Mesothelial cell of epicardium (in vitro differentiated cells): ENCODE results near the gene IRF2. TPM values are rescaled to one million over a fixed set of nuclear protein-coding genes. Genes with fewer than 3 reads are reported as not detected.

Source experiments
- DNase-seq, 2 experiments: peaks; one replicate each; pipeline ENCODE4 v3.0.0; 2021; ENCODE audit warnings: low spot score in 2 of 2; ENCODE audit not compliant: unreplicated experiment in 2 of 2
- H3K27ac Mint-ChIP-seq: 2 replicates; pipeline ENCODE4 v1.8.0; 2021; ENCODE audit warnings: mixed read lengths
- H3K27me3 Mint-ChIP-seq: 2 replicates; pipeline ENCODE4 v1.8.0; 2021; ENCODE audit warnings: low read depth, mixed read lengths
- H3K36me3 Mint-ChIP-seq: 2 replicates; pipeline ENCODE4 v1.8.0; 2021; ENCODE audit warnings: mixed read lengths
- H3K4me1 Mint-ChIP-seq: 2 replicates; pipeline ENCODE4 v1.8.0; 2021; ENCODE audit warnings: mixed read lengths
- H3K4me3 Mint-ChIP-seq: 2 replicates; pipeline ENCODE4 v1.8.0; 2021; ENCODE audit warnings: mild to moderate bottlenecking, moderate library complexity, mixed read lengths
- H3K9me3 Mint-ChIP-seq: 2 replicates; pipeline ENCODE4 v1.8.0; 2021; ENCODE audit warnings: mixed read lengths
- total RNA-seq: library from RNA; stranded (reverse); gene quantifications from 3 replicates; pipeline ENCODE4 v1.2.1, GENCODE V29; 2021
- TF ChIP-seq, protein P1 (sequence below): fragments of 200-600 bp; sonication (generic); IDR thresholded peaks from one replicate; pipeline ENCODE4 v1.5.0; 2021; ENCODE audit warnings: antibody characterized with exemption; ENCODE audit not compliant: unreplicated experiment

Gene IRF2
- total RNA-seq, 1 donor from 2014 or later: 15.8 TPM

DNA sequence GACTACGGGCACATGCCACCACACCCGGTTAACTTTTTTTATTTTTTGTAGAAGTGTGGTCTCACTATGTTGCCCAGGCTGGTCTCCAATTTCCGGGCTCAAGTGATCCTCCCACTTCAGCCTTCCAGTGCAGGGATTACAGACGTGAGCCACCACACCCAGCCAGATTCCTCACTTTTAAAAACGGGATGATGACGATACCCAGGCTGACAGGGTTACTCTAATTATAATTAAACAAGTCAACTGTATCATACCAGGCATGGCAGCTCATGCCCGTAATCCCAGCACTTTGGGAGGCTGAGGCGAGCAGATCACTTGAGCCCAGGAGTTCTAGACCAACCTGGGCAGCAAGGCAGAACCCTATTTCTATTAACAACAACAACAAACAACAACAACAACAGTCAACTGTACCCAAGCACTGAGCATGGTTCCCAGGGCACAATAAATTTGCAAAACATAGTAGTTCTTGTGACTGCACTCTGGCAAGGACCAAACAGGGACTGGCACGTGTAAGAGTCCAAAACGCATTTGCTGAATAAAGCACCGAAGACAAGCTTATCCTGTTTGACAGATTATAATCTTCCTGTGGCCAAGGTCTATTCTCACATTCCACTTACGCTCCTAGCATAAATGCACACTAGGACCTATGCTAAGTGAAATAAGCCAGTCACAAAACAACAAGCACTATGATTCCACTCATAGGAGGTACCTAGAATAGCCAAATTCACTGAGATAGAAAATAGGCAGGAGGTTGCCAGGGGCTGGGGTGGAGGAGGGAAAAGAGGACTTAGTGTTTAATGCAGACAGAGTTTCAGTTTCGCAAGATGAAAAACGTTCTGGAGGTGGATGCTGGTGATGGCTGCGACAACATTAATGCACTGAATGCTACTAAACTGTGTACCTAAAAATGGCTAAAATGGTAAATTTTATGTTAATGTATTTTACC is 77.5 kb downstream of the IRF2 start:
- H3K36me3 Mint-ChIP-seq: peaks cover 62% of the 10 kb centered on the region
- H3K4me3 Mint-ChIP-seq: no peak overlapping the region
- TF ChIP-seq, protein P1, sequence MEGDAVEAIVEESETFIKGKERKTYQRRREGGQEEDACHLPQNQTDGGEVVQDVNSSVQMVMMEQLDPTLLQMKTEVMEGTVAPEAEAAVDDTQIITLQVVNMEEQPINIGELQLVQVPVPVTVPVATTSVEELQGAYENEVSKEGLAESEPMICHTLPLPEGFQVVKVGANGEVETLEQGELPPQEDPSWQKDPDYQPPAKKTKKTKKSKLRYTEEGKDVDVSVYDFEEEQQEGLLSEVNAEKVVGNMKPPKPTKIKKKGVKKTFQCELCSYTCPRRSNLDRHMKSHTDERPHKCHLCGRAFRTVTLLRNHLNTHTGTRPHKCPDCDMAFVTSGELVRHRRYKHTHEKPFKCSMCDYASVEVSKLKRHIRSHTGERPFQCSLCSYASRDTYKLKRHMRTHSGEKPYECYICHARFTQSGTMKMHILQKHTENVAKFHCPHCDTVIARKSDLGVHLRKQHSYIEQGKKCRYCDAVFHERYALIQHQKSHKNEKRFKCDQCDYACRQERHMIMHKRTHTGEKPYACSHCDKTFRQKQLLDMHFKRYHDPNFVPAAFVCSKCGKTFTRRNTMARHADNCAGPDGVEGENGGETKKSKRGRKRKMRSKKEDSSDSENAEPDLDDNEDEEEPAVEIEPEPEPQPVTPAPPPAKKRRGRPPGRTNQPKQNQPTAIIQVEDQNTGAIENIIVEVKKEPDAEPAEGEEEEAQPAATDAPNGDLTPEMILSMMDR: no peak
- H3K9me3 Mint-ChIP-seq: no peaks in the 10 kb centered on the region
- H3K27ac Mint-ChIP-seq: no peak overlapping the region
- DNase-seq: no peak
- no peaks in the 10 kb centered on the region for H3K27me3 Mint-ChIP-seq
- peaks cover 4% of the 10 kb centered on the region for H3K4me1 Mint-ChIP-seq

DNA sequence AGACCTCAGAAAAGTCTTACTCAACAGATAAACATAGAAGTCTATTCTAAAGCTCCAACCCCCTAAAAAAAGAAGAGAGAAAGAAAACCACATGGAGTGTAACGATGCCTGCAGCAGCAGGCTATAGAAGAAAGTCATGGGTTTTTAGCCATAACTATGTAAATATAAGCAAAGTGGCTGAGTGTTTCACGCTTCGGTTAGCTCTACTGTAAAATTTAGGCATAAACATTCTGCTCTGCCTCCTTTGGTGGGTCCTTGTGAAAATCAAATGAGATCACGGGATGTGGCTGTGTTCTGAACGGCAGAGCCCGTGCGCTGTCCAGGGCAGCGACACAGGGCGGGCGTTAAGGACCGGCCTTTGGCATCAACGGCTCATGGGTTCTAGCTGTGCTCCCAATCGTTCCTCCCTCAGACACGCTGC is 78.4 kb downstream of the IRF2 start:
- Mint-ChIP-seq H3K4me3 (no peak overlapping the region), H3K4me1 (peaks cover 2% of the 10 kb centered on the region), H3K27me3 (no peaks in the 10 kb centered on the region), H3K9me3 (no peaks in the 10 kb centered on the region), H3K27ac (no peak overlapping the region), H3K36me3 (peaks cover 70% of the 10 kb centered on the region)
- TF ChIP-seq, protein P1: no peak
- DNase-seq: no peak

DNA sequence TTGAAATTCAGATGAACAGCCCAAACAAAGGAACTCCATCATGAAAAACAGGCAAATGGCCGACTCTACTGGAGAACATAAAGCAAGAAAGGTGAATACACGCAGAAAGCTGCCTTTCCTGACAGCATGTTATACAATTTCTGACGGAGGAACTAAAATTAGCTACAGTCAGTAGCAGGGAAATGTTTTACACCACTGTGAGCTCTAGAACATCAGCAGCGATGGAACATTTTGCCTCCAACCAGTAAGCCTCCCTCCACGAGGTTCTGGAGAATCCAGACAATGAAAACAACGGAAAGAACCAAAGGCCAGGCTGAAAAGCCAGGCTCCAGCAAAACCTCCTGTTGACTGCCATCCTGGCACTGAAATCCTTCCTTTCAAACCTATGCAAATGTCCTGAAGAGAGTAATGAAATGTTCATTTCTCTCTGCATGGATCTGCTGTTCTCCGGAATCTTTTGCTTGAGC is 78.9 kb downstream of the IRF2 start:
- H3K9me3 Mint-ChIP-seq: no peaks in the 10 kb centered on the region
- no peaks in the 10 kb centered on the region for H3K4me1 Mint-ChIP-seq
- H3K4me3 Mint-ChIP-seq: no peak overlapping the region
- DNase-seq: no peak
- no peak overlapping the region for H3K27ac Mint-ChIP-seq
- H3K36me3 Mint-ChIP-seq: peaks cover 72% of the 10 kb centered on the region
- no peaks in the 10 kb centered on the region for H3K27me3 Mint-ChIP-seq
- TF ChIP-seq, protein P1: no peak

DNA sequence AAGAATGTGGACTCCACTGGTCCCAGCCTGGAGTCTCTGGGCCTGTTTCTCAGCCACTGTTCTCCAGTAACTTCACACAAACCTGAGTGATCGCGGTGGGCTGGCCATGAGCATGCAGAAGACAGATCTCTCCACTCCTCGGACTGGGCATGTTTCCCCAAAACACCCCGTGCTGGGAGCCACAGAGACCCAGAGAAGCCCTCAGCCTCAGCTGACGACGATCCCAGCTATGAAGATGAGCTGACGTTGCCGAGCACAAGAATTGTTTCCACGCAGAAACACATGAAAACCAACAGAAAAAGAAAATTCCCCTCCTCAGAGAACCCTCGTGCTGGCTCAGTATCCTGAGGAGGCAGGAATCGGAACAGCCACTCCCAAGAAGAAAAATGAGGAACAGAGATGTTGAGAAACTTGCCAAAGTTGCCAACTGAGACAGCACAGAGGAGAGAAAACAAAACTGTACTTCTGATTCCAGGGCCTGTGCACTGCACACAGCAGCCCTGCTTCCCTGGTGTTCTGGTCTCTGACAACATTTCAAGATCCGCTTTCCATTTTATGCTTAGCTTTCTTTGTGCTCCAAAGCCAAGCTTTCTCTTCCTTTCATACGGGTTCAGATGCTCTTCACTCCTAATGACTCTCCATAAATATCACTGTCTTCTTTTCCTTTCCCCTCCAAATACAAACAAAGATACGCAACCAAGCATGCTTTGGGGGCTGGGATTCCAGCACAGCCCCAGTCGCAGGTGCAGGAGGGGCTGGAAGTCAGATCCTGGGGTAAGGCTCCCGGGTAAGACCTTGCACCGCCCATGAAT is 81.4 kb downstream of the IRF2 start:
- DNase-seq: no peak
- Mint-ChIP-seq H3K9me3 (no peaks in the 10 kb centered on the region), H3K27ac (no peak overlapping the region), H3K4me3 (no peak overlapping the region), H3K27me3 (no peaks in the 10 kb centered on the region), H3K36me3 (peaks cover 73% of the 10 kb centered on the region), H3K4me1 (no peaks in the 10 kb centered on the region)
- TF ChIP-seq, protein P1: no peak

DNA sequence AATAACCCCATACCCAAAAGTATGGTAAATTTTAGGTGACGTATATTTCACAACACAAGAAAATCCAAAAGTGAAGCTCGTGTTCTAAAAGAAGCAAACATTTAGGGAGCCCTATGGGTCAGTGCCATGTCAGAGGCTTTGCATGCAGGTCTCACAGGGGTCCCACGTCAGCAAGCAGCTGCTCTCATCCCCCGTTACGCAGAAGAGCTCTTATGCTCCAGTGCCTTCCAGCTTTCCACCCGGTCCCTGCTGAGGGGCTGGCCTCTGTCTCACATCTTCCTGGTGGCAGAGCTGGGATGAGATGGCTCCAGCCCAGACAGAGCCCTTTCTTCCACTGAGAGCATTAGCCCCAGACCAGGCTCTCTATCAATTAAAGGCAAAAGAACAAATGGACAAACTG is 82.0 kb downstream of the IRF2 start:
- no peak overlapping the region for H3K27ac Mint-ChIP-seq
- no peaks in the 10 kb centered on the region for H3K4me1 Mint-ChIP-seq
- no peak overlapping the region for H3K4me3 Mint-ChIP-seq
- peaks cover 69% of the 10 kb centered on the region for H3K36me3 Mint-ChIP-seq
- TF ChIP-seq, protein P1: no peak
- H3K27me3 Mint-ChIP-seq: no peaks in the 10 kb centered on the region
- H3K9me3 Mint-ChIP-seq: no peaks in the 10 kb centered on the region
- no peak for DNase-seq
